ENCODE data around the gene PDIA6.
"Not testable (repeated sequence)": the region's sequence is repeated elsewhere in the genome, so short reads cannot be mapped to it uniquely, and the experiment has no call there.

Gene PDIA6

DNA sequence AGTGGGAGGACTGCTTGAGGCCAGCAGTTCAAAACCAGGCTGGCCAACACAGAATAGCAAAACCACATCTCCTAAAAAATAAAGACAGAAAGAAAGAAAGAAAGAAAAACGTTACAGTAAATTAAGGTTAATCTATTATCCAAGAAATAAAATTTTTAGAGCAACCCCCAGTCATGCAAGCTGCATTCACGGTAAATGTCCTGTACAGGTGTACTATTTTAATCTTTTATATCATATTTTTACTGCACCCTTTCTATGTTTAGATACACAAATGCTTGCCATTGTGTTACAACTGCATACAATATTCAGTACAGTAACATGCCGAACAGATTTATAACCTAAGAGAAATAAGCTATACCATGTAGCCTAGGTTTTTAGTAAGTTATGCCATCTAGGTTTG is 6.0 kb downstream of the PDIA6 start:
- FAIRE-seq, result no peak

- FAIRE-seq, result not testable (repeated sequence)
Measured at GRCh38 chr2:10805990-10806389, 6.6 kb downstream of the PDIA6 start.

- no peak for FAIRE-seq
Measured at GRCh38 chr2:10802657-10803056, 9.9 kb downstream of the PDIA6 start.

- FAIRE-seq, result no peak
Measured at GRCh38 chr2:10800163-10800562, 12.4 kb downstream of the PDIA6 start.

DNA sequence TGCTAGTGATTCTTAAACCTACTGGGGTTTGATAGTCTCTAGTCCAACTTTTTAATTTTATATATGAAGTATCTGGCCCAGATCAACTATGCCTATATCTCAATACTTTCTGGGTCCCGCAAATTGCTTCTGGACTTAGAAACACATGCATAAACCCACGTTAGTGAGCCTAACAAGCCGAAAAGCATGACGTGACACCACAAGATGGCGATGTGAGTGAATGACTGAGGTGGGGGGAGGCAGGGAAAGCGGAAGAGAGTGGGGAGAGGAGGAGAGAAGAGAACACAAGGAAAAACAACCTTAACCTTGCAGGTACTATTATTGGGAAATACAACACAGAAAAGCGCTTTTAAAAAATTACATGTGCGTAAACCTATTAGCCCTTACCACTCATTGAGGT is 13.8 kb downstream of the PDIA6 start:
- FAIRE-seq, result no peak

GRCh38 chr2:10796703-10797102 is 15.9 kb downstream of the PDIA6 start:
- FAIRE-seq, result no peak

GRCh38 chr2:10795508-10796046 is 17.0 kb downstream of the PDIA6 start:
- no peak for FAIRE-seq

DNA sequence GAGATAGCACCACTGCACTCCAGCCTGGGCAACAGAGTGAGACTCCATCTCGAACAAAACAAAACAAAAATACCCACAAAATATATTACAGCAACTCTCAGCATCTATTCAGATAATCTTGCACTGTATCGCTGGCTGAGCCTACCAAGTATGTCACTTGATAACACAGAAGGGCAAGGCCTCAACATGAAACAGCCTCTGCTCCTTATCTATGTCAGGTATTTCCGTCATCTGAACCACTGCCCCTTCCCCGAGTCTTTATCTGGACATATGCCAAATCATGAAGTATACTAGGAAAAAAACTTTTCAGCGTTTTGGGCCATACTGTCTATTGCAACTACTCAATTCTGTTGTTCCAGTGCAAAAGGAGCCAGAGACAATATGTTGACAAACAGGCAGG is 17.7 kb downstream of the PDIA6 start:
- no peak for FAIRE-seq

DNA sequence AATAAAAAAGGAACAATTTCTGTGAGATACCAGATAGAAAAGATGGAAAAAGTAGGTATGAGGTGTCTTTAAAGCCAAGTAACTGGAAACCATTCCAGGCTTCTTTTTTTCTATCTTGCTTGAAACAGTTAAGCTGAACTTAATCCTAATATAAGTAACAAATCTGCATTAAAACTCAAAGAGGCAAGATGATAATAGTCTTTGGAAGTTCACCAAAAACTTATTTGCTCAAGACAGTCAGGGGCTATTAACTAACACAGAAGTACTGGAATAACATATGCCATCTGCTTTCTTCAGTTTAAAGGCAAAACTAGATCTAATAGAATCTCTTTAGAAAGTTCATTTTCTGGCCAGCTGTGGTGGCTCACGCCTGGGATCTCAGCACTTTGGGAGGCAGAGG is 18.8 kb downstream of the PDIA6 start:
- FAIRE-seq, result no peak

DNA sequence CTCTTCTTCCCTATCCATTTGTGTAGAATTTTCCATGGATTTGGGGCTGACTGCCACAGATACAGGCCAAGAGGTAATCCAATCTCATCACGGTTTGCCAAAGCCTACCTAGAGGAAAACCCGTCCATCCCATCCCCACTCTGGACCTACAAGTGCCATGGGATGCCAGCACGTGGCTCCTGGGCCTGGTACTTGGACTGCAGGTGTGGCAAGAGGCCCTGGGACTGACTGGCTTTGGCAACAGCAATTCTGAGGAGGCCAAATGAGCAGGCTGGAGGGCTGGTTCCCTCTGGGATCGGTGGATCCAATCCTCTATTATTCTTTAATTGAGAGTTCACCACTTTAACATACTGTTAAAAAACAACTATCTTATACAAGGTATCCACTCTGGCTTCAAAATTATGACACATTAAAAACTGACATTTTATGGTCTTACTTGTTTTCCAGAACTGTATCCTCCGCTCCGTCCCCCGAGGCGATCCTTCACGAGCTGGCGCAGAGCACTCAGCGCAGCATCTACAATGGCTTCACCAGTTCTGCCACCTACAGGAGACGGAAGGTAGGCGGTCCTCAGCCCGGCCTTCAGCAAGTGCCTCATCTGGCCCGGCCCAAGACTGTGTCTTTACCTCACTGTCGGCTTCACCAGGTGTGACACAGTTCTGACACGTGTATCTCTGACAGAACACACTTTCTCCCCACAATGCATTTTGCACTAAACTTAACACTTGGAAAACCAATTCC is 19.8 kb downstream of the PDIA6 start:
- no peak for FAIRE-seq

- FAIRE-seq, result no peak
Measured at GRCh38 chr2:10792001-10792634, 20.5 kb downstream of the PDIA6 start.

GRCh38 chr2:10790228-10790973 is 22.2 kb downstream of the PDIA6 start:
- FAIRE-seq, result no peak

GRCh38 chr2:10788855-10789254 is 23.7 kb downstream of the PDIA6 start:
- no peak for FAIRE-seq

DNA sequence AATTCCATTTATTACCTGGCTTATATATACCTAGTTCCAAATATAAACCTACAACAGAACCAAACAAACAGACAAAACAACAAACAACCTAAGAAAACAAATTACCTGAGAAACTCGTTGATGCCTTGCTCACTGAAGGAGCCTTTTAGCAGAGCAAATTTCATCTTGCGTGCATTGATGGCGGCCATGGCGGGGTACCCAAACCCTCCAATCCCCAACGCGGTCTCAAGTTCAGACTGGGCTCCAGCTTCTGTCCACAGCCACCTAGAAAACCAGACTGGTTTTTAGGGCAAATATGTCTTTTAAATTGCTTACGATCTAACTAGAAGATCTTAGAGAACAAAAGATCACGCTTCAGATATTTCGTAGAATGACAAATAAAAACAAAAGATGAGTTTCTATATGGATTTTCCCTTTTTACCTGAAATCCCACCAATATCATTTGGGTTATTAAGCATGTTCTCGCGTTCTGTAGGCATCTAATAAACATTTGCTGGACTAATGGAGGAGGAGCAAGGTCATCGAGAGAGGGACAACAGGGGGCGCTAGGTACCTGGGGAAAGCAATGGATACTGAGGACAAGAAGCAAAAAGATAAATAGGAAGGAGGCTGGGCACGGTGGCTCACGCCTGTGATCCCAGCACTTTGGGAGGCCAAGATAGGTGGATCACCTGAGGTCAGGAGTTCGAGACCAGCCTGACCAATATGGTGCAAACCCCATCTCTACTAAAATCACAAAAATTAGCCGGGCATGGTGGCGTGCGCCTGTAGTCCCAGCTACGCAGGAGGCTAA is 25.2 kb downstream of the PDIA6 start:
- no peak for FAIRE-seq

DNA sequence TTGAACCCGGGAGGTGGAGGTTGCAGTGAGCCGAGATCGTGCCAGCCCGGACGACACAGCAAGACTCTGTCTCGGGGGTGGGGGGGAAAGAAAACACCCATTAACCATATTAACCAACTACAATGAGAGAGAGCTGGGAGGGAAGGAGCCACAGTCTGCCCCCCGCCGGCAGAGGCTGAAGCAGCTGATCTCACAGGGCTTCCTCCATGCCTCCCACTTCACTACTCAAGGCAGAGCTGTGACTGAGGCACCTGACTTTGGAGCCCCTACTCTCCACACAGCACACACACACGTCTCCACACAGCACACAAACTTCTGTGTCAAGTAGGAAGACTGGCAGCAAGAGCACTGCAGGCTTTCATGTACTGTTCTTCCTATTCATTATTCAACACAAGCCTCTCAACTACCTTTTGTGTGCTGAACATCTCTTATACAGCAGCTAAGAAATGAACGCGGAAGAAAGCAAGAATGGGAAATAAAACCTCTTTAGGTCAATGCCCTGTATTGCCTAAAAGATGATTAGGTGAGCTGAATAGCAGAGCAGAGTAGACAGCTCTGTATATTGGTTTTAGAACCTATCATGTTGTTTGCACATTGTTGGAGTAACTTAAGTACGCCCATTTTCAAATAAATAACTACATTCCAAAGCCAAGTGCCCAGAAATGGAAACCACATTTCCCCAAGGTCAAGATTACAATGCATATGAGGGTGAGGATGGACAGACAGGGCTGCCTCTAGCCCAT is 26.2 kb downstream of the PDIA6 start:
- no peak for FAIRE-seq

DNA sequence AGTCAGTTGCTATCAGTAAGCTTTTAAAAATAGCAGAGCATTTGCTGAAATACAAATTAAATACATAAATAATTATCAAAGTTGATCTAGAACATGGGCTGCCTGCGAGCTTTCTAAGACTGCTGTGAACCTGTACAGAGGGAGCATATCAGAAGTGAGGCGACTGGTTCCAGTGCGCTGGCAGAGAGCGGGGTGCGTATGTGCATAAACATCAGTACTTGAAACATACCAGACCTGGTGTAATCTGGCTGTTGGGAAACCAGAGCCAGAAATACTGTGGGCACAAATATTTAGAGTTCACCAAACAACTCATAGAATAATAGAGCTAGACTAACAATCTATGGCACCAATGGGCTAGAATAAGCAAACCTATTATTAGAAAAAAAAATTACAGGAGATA is 27.3 kb downstream of the PDIA6 start:
- FAIRE-seq, result no peak

GRCh38 chr2:10784719-10785118 is 27.9 kb downstream of the PDIA6 start:
- FAIRE-seq, result no peak

GRCh38 chr2:10783421-10783820 is 29.2 kb downstream of the PDIA6 start:
- FAIRE-seq, result no peak

DNA sequence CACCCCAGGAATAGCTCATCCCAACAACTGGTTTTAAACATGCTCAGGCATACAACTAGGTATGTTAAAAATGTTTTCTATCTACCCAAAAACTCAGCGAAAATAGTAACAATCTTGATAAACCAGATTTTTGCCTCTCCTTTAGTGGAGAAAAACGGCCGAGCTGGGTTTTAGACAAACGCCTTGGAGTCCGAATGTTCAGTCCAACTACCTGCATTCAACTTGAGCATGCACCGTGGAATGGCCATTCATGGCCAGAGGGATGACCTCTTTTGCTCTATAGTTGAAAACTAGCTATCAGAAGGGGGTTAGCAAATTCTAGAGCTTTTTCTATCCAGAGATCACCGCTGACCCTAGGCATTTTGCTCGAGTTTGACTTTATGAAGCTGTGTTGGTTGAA is 30.8 kb downstream of the PDIA6 start:
- FAIRE-seq, result no peak

GRCh38 chr2:10780821-10781220 is 31.8 kb downstream of the PDIA6 start:
- not testable (repeated sequence) for FAIRE-seq

DNA sequence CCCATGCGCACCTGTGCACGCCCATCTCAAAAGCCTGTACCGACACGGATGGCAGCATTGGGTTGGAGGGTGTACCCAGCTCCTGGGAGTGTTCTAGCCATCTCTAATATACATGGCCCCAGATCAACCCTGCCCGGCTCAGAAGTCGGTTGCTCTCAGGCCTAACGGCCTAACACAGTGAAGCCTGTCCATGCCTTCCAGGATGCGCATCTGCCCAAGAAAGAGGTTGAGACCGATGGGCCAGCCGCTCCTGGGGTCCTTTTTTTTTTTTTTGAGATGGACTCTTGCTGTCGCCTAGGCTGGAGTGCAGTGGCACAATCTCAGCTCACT is 32.1 kb downstream of the PDIA6 start:
- no peak for FAIRE-seq

DNA sequence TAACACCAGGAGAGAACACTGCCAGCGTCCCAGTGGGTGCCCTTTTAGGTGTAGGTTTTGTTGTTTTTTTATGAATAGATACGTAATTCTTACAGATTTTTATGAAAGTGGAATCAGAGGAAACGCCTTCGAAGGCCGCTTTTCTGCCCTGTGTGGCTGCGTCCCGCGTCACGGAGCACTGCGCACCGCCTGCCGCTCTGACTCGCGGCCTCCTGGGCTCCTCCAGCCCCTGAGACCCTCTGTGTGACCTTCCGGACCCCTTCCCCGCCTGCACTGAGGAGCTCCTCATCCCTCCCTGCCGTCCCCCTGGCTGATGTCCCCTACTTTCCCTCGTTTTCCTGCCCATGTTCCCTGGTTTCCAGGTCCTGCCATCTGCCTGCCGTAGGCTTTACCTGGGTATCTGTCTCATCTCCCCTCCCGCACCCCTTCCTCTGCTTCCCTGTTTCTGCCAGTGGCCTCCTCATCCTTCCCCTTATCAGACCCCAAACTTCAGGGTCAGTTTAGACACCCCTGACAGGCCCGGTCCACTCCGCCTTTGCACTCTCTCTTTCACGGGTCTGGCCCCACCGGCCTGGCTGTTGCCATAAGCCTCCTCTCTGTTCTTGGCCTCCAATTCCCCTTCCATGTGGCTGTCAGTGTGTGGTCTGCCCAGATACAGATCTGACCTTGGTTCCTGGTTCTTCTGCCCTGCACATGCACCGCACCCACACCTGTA is 32.7 kb downstream of the PDIA6 start:
- no peak for FAIRE-seq
